ENCODE measurements around the gene RNF144A. TPM values are rescaled to one million over a fixed set of nuclear protein-coding genes. Genes with fewer than 3 reads are reported as not detected.

Gene RNF144A
- total RNA-seq, 1 donor from 2014 or later, result 39.9 TPM

DNA sequence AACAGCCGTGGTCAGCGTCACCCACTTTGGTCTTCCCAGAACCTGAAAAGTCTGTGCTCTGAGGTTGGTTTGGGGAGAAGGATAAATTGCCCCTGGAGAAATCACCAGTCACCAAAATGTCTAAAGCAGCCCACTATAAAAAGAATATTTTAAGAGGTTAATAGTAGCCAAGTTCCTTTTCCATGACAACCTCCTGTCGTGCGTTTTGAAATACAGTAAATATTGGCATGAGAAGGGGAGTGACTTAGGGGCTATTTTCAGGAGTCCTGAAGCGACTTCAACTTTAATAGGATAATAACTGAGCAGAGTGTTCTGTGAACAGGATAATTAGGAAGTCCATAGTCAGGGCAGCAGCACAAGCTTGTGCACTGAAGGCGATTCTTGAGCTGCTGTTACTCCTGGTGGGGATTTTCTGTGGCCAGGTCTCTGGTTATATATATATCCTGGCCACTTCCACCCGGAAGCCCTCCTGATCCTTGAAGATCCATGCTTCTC, 49.3 kb downstream of the RNF144A start:
- Mint-ChIP-seq H3K27me3 (no peaks in the 10 kb centered on the region), H3K4me3 (ENCODE audit: low read depth) (no peak overlapping the region), H3K27ac (no peak overlapping the region), H3K36me3 (ENCODE audit: insufficient read depth) (peaks cover 31% of the 10 kb centered on the region), H3K9me3 (ENCODE audit: low read depth) (peaks cover 4% of the 10 kb centered on the region), H3K4me1 (ENCODE audit: low read depth) (peaks cover 3% of the 10 kb centered on the region)
- TF ChIP-seq, protein P1, sequence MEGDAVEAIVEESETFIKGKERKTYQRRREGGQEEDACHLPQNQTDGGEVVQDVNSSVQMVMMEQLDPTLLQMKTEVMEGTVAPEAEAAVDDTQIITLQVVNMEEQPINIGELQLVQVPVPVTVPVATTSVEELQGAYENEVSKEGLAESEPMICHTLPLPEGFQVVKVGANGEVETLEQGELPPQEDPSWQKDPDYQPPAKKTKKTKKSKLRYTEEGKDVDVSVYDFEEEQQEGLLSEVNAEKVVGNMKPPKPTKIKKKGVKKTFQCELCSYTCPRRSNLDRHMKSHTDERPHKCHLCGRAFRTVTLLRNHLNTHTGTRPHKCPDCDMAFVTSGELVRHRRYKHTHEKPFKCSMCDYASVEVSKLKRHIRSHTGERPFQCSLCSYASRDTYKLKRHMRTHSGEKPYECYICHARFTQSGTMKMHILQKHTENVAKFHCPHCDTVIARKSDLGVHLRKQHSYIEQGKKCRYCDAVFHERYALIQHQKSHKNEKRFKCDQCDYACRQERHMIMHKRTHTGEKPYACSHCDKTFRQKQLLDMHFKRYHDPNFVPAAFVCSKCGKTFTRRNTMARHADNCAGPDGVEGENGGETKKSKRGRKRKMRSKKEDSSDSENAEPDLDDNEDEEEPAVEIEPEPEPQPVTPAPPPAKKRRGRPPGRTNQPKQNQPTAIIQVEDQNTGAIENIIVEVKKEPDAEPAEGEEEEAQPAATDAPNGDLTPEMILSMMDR (IDR thresholded peaks at IDR 0.05; ENCODE audit: unreplicated experiment), result no peak
- DNase-seq (ENCODE audit: low spot score, unreplicated experiment), result no peak

DNA sequence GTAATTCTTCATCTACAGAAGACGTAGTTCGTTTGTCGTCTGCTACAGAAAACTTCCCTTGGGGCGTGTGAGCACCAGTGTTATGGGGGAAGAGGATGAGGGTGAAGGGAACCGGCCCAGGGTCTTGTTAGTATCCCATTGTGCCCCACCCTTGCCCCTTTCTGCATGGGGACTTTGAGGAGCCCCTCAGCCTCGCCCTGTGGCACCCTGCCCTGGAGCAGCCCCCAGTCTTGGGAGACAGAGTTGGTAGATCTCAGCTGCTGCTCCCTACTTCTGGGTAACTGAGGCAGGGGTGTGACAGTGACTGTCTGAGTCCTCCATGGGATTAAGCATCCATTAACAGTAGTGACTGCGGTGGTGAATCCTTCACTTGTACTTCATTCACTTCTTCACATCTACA, 50.1 kb downstream of the RNF144A start:
- Mint-ChIP-seq H3K27me3 (no peaks in the 10 kb centered on the region), H3K36me3 (ENCODE audit: insufficient read depth) (peaks cover 32% of the 10 kb centered on the region), H3K27ac (no peak overlapping the region), H3K9me3 (ENCODE audit: low read depth) (peaks cover 4% of the 10 kb centered on the region), H3K4me1 (ENCODE audit: low read depth) (peaks cover 3% of the 10 kb centered on the region), H3K4me3 (ENCODE audit: low read depth) (no peak overlapping the region)
- DNase-seq (ENCODE audit: low spot score, unreplicated experiment), result no peak
- TF ChIP-seq, protein P1 (IDR thresholded peaks at IDR 0.05; ENCODE audit: unreplicated experiment), result no peak

DNA sequence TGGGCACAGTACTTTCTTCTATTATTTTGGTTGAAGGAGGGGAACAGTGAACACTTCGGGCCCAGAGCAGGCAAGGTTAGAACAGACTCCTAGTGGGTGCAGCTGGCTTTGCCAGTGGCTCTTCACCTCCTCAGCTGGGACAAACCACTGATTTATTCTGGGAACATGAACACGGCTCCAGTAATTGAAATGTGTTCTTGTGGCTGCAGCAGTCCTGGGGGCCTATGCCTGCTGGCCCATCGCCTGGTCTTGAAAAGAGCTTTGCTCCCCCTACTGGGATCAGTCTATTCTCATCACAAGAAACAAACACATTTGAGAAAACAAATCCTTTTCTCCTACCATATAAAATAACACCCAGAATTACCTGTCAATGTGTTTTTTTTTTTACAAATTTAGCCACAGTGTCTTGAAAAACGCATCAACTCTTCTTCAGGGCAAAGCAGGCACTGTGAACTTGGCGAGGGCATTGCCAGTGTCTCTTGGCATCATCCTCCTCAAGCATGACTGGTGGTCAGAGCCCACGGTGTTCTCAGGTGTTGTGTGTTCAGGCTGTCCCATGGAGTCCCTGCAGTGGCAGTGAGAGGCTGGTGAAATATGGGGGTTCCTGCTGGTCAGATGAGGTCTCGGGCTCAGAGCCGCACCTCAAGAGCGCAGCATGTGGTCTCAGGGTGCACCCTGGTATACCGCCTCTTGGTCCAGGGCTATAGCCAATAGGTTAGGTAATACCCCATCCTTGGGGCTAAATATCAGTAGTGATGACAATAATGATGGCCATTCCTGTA, 51.3 kb downstream of the RNF144A start:
- peaks cover 3% of the 10 kb centered on the region for H3K4me1 Mint-ChIP-seq (ENCODE audit: low read depth)
- H3K27me3 Mint-ChIP-seq, result no peaks in the 10 kb centered on the region
- TF ChIP-seq, protein P1 (IDR thresholded peaks at IDR 0.05; ENCODE audit: unreplicated experiment), result no peak
- no peak overlapping the region for H3K4me3 Mint-ChIP-seq (ENCODE audit: low read depth)
- no peak overlapping the region for H3K27ac Mint-ChIP-seq
- no peak for DNase-seq (ENCODE audit: low spot score, unreplicated experiment)
- peaks cover 30% of the 10 kb centered on the region for H3K36me3 Mint-ChIP-seq (ENCODE audit: insufficient read depth)
- no peaks in the 10 kb centered on the region for H3K9me3 Mint-ChIP-seq (ENCODE audit: low read depth)

DNA sequence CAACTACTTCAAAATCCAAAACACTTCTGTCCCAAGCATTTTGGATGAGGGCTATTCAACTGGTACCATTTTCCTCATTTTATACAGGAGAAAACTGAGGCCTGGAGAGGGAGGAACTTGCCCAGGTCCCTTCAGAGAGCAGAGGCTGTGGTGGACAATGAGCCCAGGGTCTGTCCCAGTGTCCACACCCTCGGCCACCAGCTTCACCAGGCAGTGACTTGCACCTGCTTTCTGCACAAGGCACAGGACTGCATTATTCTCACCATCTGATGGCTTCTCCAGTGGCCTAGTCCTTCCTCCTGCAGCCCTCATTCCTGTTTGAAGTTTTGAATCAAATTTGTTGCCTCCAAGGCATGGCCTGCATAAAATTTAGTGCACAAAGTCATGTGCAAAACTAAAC, 53.3 kb downstream of the RNF144A start:
- H3K27me3 Mint-ChIP-seq, result no peaks in the 10 kb centered on the region

DNA sequence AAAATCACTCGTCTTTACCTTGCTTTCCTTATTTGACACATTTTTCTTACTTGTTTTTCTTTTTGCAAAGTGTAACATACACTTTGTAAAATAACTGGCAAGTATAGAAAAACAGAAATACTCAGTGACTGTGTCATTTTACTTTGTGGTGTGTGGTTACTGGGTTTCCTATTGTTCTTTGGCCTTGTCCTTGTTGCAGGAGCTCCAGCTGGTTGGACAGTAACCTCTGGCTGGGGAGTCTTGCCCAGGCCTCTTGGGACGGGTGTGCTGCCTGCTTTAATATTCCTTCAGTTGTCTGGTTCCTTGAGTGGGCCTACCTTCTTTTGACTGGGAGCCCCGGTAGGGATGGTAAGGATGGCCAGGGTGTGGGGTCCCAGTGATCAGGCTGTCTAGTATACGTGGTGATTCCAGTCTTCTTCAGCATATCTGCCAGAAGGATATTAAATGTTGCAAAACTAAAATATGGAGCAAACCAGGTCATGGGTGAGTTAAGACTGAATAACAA, 53.8 kb downstream of the RNF144A start:
- H3K36me3 Mint-ChIP-seq (ENCODE audit: insufficient read depth), result peaks cover 23% of the 10 kb centered on the region
- no peak overlapping the region for H3K4me3 Mint-ChIP-seq (ENCODE audit: low read depth)
- peaks cover 7% of the 10 kb centered on the region for H3K4me1 Mint-ChIP-seq (ENCODE audit: low read depth)

More for the DNA sequence above, 53.3 kb downstream of the RNF144A start:
- peaks cover 23% of the 10 kb centered on the region for H3K36me3 Mint-ChIP-seq (ENCODE audit: insufficient read depth)
- peaks cover 7% of the 10 kb centered on the region for H3K4me1 Mint-ChIP-seq (ENCODE audit: low read depth)
- no peak overlapping the region for H3K27ac Mint-ChIP-seq
- H3K9me3 Mint-ChIP-seq (ENCODE audit: low read depth), result no peaks in the 10 kb centered on the region
- no peak for DNase-seq (ENCODE audit: low spot score, unreplicated experiment)
- H3K4me3 Mint-ChIP-seq (ENCODE audit: low read depth), result no peak overlapping the region
- TF ChIP-seq, protein P1 (IDR thresholded peaks at IDR 0.05; ENCODE audit: unreplicated experiment), result no peak

More for the DNA sequence above, 53.8 kb downstream of the RNF144A start:
- TF ChIP-seq, protein P1 (IDR thresholded peaks at IDR 0.05; ENCODE audit: unreplicated experiment), result no peak
- DNase-seq (ENCODE audit: low spot score, unreplicated experiment), result no peak
- H3K27ac Mint-ChIP-seq, result no peak overlapping the region
- no peaks in the 10 kb centered on the region for H3K27me3 Mint-ChIP-seq
- no peaks in the 10 kb centered on the region for H3K9me3 Mint-ChIP-seq (ENCODE audit: low read depth)
